Lower leg skin (tissue), 3 donors: ENCODE results near the gene IQUB.

ENCODE experiments used
- CTCF ChIP-seq, 3 donors: fragments of 450-650 bp; IDR thresholded peaks; one replicate each; pipeline ENCODE4 v1.5.1; 2016; ENCODE audit warnings: antibody characterized with exemption in 3 of 3, mild to moderate bottlenecking in 3 of 3, moderate library complexity in 2 of 3
- POLR2A ChIP-seq, 2 donors: fragments of 450-650 bp; IDR thresholded peaks; one replicate each; pipeline ENCODE4 v1.6.1; 2016 to 2017; ENCODE audit warnings: antibody characterized with exemption in 2 of 2, mild to moderate bottlenecking in 1 of 2, moderate library complexity in 1 of 2

GRCh38 chr7:123557398-123558288 lies 23.2 kb upstream of the IQUB start, which contains the start of gene NDUFA5:
- no peak for TF ChIP-seq CTCF (IDR thresholded peaks at IDR 0.05)
- TF ChIP-seq POLR2A (IDR thresholded peaks at IDR 0.05) = no peak
